Stimulated activated naive CD8-positive, alpha-beta T cell treated with anti-CD3 and anti-CD28 coated beads, Interleukin-15, amount 100 ng/mL, for 72 hours (primary cell): ENCODE results near the gene TOX3.

Experiments used
- ATAC-seq: fragments of 150-1000 bp; cut with Tn5 transposase; 2 replicates; pipeline ENCODE4 v1.10.0; 2021; ENCODE audit warnings: mild to moderate bottlenecking, moderate library complexity
- DNase-seq, 2 donors: peaks; one replicate each; pipeline ENCODE4 v3.0.0; 2021 to 2022
- H3K27ac Mint-ChIP-seq, 2 donors: one replicate each; pipeline ENCODE4 v1.8.0; 2022; ENCODE audit warnings: mild to moderate bottlenecking in 2 of 2, mixed read lengths in 2 of 2, moderate library complexity in 2 of 2
- H3K27me3 Mint-ChIP-seq: one replicate; pipeline ENCODE4 v1.8.0; 2022; ENCODE audit warnings: mixed read lengths
- H3K4me1 Mint-ChIP-seq: one replicate; pipeline ENCODE4 v1.8.0; 2022; ENCODE audit warnings: mild to moderate bottlenecking, mixed read lengths
- H3K4me3 Mint-ChIP-seq, 2 donors: one replicate each; pipeline ENCODE4 v1.8.0; 2022; ENCODE audit warnings: mild to moderate bottlenecking in 2 of 2, mixed read lengths in 2 of 2, moderate library complexity in 1 of 2
- H3K9me3 Mint-ChIP-seq, 2 donors: one replicate each; pipeline ENCODE4 v1.8.0; 2022; ENCODE audit warnings: mixed read lengths in 2 of 2

The TOX3 gene

GRCh38 chr16:52549011-52549692 lies 2.2 kb upstream of the TOX3 start:
- no peak overlapping the region for H3K27ac Mint-ChIP-seq
- H3K9me3 Mint-ChIP-seq, result no peaks in the 10 kb centered on the region
- peaks cover 61% of the 10 kb centered on the region for H3K27me3 Mint-ChIP-seq
- DNase-seq (no peak), ATAC-seq (no peak)
- peaks cover 13% of the 10 kb centered on the region for H3K4me1 Mint-ChIP-seq
- no peak overlapping the region for H3K4me3 Mint-ChIP-seq

- Mint-ChIP-seq H3K27me3 (peaks cover 60% of the 10 kb centered on the region), H3K27ac (no peak overlapping the region), H3K4me3 (no peak overlapping the region), H3K9me3 (no peaks in the 10 kb centered on the region), H3K4me1 (peaks cover 13% of the 10 kb centered on the region)
- no peak for DNase-seq
- ATAC-seq, result no peak
Measured at GRCh38 chr16:52548261-52549010, 1.5 kb upstream of the TOX3 start.

GRCh38 chr16:52547834-52548215 lies 882 bp upstream of the TOX3 start:
- no peak for ATAC-seq
- Mint-ChIP-seq H3K27ac (no peak overlapping the region), H3K4me1 (peaks cover 13% of the 10 kb centered on the region), H3K4me3 (peak overlapping the region in 1 of 2 donors; percentile 53), H3K27me3 (peaks cover 61% of the 10 kb centered on the region), H3K9me3 (no peaks in the 10 kb centered on the region)
- DNase-seq, result no peak

- DNase-seq (no peak), ATAC-seq (peak; percentile 43)
- Mint-ChIP-seq H3K27ac (no peak overlapping the region), H3K9me3 (no peaks in the 10 kb centered on the region), H3K4me1 (peaks cover 13% of the 10 kb centered on the region), H3K27me3 (peaks cover 61% of the 10 kb centered on the region), H3K4me3 (no peak overlapping the region)
Measured at GRCh38 chr16:52546291-52547003, 496 bp downstream of the TOX3 start.

- peaks cover 13% of the 10 kb centered on the region for H3K4me1 Mint-ChIP-seq
- ATAC-seq (no peak), DNase-seq (no peak)
- no peaks in the 10 kb centered on the region for H3K9me3 Mint-ChIP-seq
- no peak overlapping the region for H3K27ac Mint-ChIP-seq
- no peak overlapping the region for H3K4me3 Mint-ChIP-seq
- peaks cover 61% of the 10 kb centered on the region for H3K27me3 Mint-ChIP-seq
Measured at GRCh38 chr16:52545898-52546266, 1.1 kb downstream of the TOX3 start.

GRCh38 chr16:52545222-52545897 lies 1.6 kb downstream of the TOX3 start:
- no peak overlapping the region for H3K27ac Mint-ChIP-seq
- no peaks in the 10 kb centered on the region for H3K9me3 Mint-ChIP-seq
- H3K27me3 Mint-ChIP-seq, result peaks cover 61% of the 10 kb centered on the region
- DNase-seq, result no peak
- H3K4me3 Mint-ChIP-seq, result no peak overlapping the region
- ATAC-seq, result no peak
- H3K4me1 Mint-ChIP-seq, result peaks cover 13% of the 10 kb centered on the region

- H3K27ac Mint-ChIP-seq, result no peak overlapping the region
- H3K4me3 Mint-ChIP-seq, result no peak overlapping the region
- H3K4me1 Mint-ChIP-seq, result peaks cover 13% of the 10 kb centered on the region
- no peak for ATAC-seq
- DNase-seq, result no peak
- H3K9me3 Mint-ChIP-seq, result peaks cover 0 to 3% of the 10 kb centered on the region in 2 donors
- H3K27me3 Mint-ChIP-seq, result peaks cover 58% of the 10 kb centered on the region
Measured at GRCh38 chr16:52544703-52545102, 2.2 kb downstream of the TOX3 start.

- ATAC-seq (no peak), DNase-seq (no peak)
- peaks cover 13% of the 10 kb centered on the region for H3K4me1 Mint-ChIP-seq
- peaks cover 48% of the 10 kb centered on the region for H3K27me3 Mint-ChIP-seq
- H3K4me3 Mint-ChIP-seq, result no peak overlapping the region
- peaks cover 0 to 7% of the 10 kb centered on the region in 2 donors for H3K9me3 Mint-ChIP-seq
- H3K27ac Mint-ChIP-seq, result no peak overlapping the region
Measured at GRCh38 chr16:52543654-52544053, 3.3 kb downstream of the TOX3 start.

GRCh38 chr16:52540910-52541309 lies 6.0 kb downstream of the TOX3 start:
- H3K4me1 Mint-ChIP-seq, result peaks cover 8% of the 10 kb centered on the region

GRCh38 chr16:52539191-52539590 lies 7.8 kb downstream of the TOX3 start:
- DNase-seq (no peak), ATAC-seq (no peak)
- Mint-ChIP-seq H3K4me1 (no peaks in the 10 kb centered on the region), H3K9me3 (peaks cover 0 to 14% of the 10 kb centered on the region in 2 donors), H3K27me3 (peaks cover 9% of the 10 kb centered on the region), H3K27ac (no peak overlapping the region), H3K4me3 (no peak overlapping the region)

More at GRCh38 chr16:52540910-52541309, 6.0 kb downstream of the TOX3 start:
- Mint-ChIP-seq H3K4me3 (no peak overlapping the region), H3K9me3 (peaks cover 0 to 14% of the 10 kb centered on the region in 2 donors), H3K27me3 (peaks cover 26% of the 10 kb centered on the region), H3K27ac (no peak overlapping the region)
- DNase-seq, result no peak
- no peak for ATAC-seq

GRCh38 chr16:52538511-52538910 lies 8.4 kb downstream of the TOX3 start:
- no peak overlapping the region for H3K27ac Mint-ChIP-seq
- ATAC-seq (no peak), DNase-seq (no peak)
- H3K4me1 Mint-ChIP-seq, result no peaks in the 10 kb centered on the region
- H3K9me3 Mint-ChIP-seq, result peaks cover 0 to 14% of the 10 kb centered on the region in 2 donors
- no peak overlapping the region for H3K4me3 Mint-ChIP-seq
- peaks cover 3% of the 10 kb centered on the region for H3K27me3 Mint-ChIP-seq

- no peaks in the 10 kb centered on the region for H3K4me1 Mint-ChIP-seq
- H3K27me3 Mint-ChIP-seq, result no peaks in the 10 kb centered on the region
- no peak for ATAC-seq
- DNase-seq, result no peak
- no peak overlapping the region for H3K27ac Mint-ChIP-seq
- no peak overlapping the region for H3K4me3 Mint-ChIP-seq
- H3K9me3 Mint-ChIP-seq, result peaks cover 0 to 14% of the 10 kb centered on the region in 2 donors
Measured at GRCh38 chr16:52537516-52537915, 9.4 kb downstream of the TOX3 start.

GRCh38 chr16:52535076-52535475 lies 11.9 kb downstream of the TOX3 start:
- no peaks in the 10 kb centered on the region for H3K27me3 Mint-ChIP-seq
- no peak overlapping the region for H3K4me3 Mint-ChIP-seq
- H3K27ac Mint-ChIP-seq, result no peak overlapping the region
- H3K4me1 Mint-ChIP-seq, result no peaks in the 10 kb centered on the region
- no peak for DNase-seq
- no peak for ATAC-seq
- peaks cover 4 to 21% of the 10 kb centered on the region in 2 donors for H3K9me3 Mint-ChIP-seq

- no peaks in the 10 kb centered on the region for H3K27me3 Mint-ChIP-seq
- no peak overlapping the region for H3K27ac Mint-ChIP-seq
- peaks cover 4 to 14% of the 10 kb centered on the region in 2 donors for H3K9me3 Mint-ChIP-seq
- ATAC-seq (no peak), DNase-seq (no peak)
- no peak overlapping the region for H3K4me3 Mint-ChIP-seq
- H3K4me1 Mint-ChIP-seq, result no peaks in the 10 kb centered on the region
Measured at GRCh38 chr16:52533296-52533695, 13.6 kb downstream of the TOX3 start.

- H3K4me1 Mint-ChIP-seq, result no peaks in the 10 kb centered on the region
- H3K27me3 Mint-ChIP-seq, result no peaks in the 10 kb centered on the region
- H3K4me3 Mint-ChIP-seq, result no peak overlapping the region
- ATAC-seq, result no peak
- no peak overlapping the region for H3K27ac Mint-ChIP-seq
- peaks cover 4 to 14% of the 10 kb centered on the region in 2 donors for H3K9me3 Mint-ChIP-seq
- DNase-seq, result no peak
Measured at GRCh38 chr16:52532384-52532783, 14.6 kb downstream of the TOX3 start.
